ENCODE results near the gene NUS1. TPM values are rescaled to one million over a fixed set of nuclear protein-coding genes. Genes with fewer than 3 reads are reported as not detected.
"Not testable (repeated sequence)": the region's sequence is repeated elsewhere in the genome, so short reads cannot be mapped to it uniquely, and the experiment has no call there.

Gene NUS1
- total RNA-seq, 4 donors from 2014 or later, result 35.5 to 44.0 (median 41.4) TPM

DNA sequence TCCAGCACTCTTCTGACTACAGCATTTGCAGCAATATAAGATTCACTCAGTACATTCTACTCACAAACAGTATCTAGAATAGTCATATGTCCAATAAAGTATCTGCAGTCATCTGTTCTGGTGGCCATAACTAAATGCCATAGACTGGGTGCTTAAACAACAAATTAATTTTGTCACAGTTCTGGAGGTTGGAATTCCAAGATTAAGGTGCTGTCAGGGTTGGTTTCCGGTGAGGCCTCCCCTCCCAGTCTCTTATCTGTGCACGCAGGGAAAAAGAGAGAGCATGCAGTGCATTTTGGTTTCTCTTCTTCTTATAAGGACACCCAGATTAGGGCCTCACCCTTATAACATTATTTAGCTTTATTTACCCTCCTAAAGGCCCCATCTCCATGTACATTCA is 21.3 kb upstream of the NUS1 start:
- intact Hi-C loops (cut with DNase I), result no loop called here

GRCh38 chr6:117655380-117655779 is 19.9 kb upstream of the NUS1 start:
- H3K9me3 ChIP-seq, result no peaks in the 10 kb centered on the region
- TF ChIP-seq, protein P1, sequence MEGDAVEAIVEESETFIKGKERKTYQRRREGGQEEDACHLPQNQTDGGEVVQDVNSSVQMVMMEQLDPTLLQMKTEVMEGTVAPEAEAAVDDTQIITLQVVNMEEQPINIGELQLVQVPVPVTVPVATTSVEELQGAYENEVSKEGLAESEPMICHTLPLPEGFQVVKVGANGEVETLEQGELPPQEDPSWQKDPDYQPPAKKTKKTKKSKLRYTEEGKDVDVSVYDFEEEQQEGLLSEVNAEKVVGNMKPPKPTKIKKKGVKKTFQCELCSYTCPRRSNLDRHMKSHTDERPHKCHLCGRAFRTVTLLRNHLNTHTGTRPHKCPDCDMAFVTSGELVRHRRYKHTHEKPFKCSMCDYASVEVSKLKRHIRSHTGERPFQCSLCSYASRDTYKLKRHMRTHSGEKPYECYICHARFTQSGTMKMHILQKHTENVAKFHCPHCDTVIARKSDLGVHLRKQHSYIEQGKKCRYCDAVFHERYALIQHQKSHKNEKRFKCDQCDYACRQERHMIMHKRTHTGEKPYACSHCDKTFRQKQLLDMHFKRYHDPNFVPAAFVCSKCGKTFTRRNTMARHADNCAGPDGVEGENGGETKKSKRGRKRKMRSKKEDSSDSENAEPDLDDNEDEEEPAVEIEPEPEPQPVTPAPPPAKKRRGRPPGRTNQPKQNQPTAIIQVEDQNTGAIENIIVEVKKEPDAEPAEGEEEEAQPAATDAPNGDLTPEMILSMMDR (IDR thresholded peaks at IDR 0.05), result no peak
- TF ChIP-seq POLR2A (IDR thresholded peaks at IDR 0.05), result no peak
- no peaks in the 10 kb centered on the region for H3K36me3 ChIP-seq
- H3K27ac ChIP-seq, result no peak overlapping the region
- WGBS, 2 donors, result 83 to 85% methylated on average over 2 of the region's 2 CpGs
- no peaks in the 10 kb centered on the region for H3K4me1 ChIP-seq
- no peaks in the 10 kb centered on the region for H3K27me3 ChIP-seq
- DNase-seq, result no peak
- intact Hi-C loops (cut with DNase I), result no loop called here
- no peak overlapping the region for H3K4me3 ChIP-seq (replicated peaks in 1 of 3)

More for the DNA sequence above, 21.3 kb upstream of the NUS1 start:
- Histone ChIP-seq H3K4me1 (no peaks in the 10 kb centered on the region), H3K27ac (no peak overlapping the region), H3K27me3 (no peaks in the 10 kb centered on the region), H3K4me3 (replicated peaks in 1 of 3) (no peak overlapping the region), H3K36me3 (no peaks in the 10 kb centered on the region), H3K9me3 (no peaks in the 10 kb centered on the region)
- no peak for TF ChIP-seq POLR2A (IDR thresholded peaks at IDR 0.05)
- TF ChIP-seq, protein P1 (IDR thresholded peaks at IDR 0.05), result no peak
- no peak for DNase-seq
- 91 to 95% methylated on average over 2 of the region's 2 CpGs for WGBS, 2 donors

- Histone ChIP-seq H3K27me3 (no peaks in the 10 kb centered on the region), H3K36me3 (no peaks in the 10 kb centered on the region), H3K27ac (no peak overlapping the region), H3K9me3 (no peaks in the 10 kb centered on the region), H3K4me3 (replicated peaks in 1 of 3) (no peak overlapping the region), H3K4me1 (no peaks in the 10 kb centered on the region)
- DNase-seq, result no peak
- 59 to 80% methylated on average over 1 of the region's 1 CpG for WGBS, 2 donors
- TF ChIP-seq POLR2A (IDR thresholded peaks at IDR 0.05), result no peak
- intact Hi-C loops (cut with DNase I), result no loop called here
These were observed 8.4 kb upstream of the NUS1 start for GRCh38 chr6:117666881-117667280.

DNA sequence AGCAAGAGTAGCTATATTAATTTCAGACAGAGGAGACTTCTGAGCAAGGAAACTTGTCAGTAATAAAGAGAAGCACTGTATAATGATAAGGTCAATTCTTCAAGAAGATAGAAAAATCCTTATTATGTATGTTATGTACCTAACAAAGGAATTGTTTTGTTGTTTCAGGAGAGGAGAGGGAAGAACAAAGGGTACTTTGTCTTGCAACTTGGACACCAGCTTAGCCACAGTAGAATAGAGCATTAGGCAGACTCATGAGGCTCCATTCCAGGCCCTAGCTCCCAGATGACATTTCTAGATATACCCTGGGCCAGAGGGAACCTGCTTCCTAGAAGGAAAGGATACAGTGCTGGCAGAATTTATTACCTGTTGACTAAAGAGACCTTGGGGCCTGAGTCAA is 6.5 kb upstream of the NUS1 start:
- TF ChIP-seq POLR2A (IDR thresholded peaks at IDR 0.05), result no peak
- TF ChIP-seq, protein P1 (IDR thresholded peaks at IDR 0.05), result no peak
- no peak overlapping the region for H3K27ac ChIP-seq
- no peaks in the 10 kb centered on the region for H3K36me3 ChIP-seq
- H3K27me3 ChIP-seq, result no peaks in the 10 kb centered on the region
- intact Hi-C loops (cut with DNase I), result no loop called here
- DNase-seq, result no peak
- no peaks in the 10 kb centered on the region for H3K9me3 ChIP-seq
- H3K4me1 ChIP-seq, result no peaks in the 10 kb centered on the region
- no peak overlapping the region for H3K4me3 ChIP-seq (replicated peaks in 1 of 3)

- no peak overlapping the region for H3K27ac ChIP-seq
- TF ChIP-seq, protein P1 (IDR thresholded peaks at IDR 0.05), result no peak
- TF ChIP-seq POLR2A (IDR thresholded peaks at IDR 0.05), result no peak
- peak overlapping the region in 2 of 3 donors; percentile 23 to 76 for H3K4me3 ChIP-seq (replicated peaks in 1 of 3)
- intact Hi-C loops (cut with DNase I), result no loop called here
- no peaks in the 10 kb centered on the region for H3K9me3 ChIP-seq
- no peak for DNase-seq
- H3K27me3 ChIP-seq, result no peaks in the 10 kb centered on the region
- peaks cover 15 to 16% of the 10 kb centered on the region in 2 donors for H3K4me1 ChIP-seq
- no peaks in the 10 kb centered on the region for H3K36me3 ChIP-seq
- 65 to 74% methylated on average over 10 of the region's 10 CpGs for WGBS, 2 donors
These were observed 766 bp upstream of the NUS1 start for GRCh38 chr6:117674503-117674902.

DNA sequence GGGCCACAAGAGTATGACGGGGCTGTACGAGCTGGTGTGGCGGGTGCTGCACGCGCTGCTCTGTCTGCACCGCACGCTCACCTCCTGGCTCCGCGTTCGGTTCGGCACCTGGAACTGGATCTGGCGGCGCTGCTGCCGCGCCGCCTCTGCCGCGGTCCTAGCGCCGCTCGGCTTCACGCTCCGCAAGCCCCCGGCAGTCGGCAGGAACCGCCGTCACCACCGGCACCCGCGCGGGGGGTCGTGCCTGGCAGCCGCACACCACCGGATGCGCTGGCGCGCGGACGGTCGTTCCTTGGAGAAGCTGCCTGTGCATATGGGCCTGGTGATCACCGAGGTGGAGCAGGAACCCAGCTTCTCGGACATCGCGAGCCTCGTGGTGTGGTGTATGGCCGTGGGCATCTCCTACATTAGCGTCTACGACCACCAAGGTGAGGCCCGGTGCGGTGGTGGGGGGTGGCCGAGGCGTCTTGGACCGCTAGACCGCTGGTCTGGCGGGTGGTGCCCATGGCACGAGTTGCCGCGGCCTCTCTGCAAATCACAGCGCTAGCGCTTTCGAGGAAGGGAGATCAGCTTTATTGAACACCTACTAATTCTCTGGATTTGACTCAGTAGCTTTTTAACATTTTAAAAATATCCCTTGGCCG is 511 bp downstream of the NUS1 start:
- peak in 1 of 2 donors; percentile 15 for DNase-seq
- intact Hi-C loops (cut with DNase I); H3K27me3 ChIP-seq; H3K9me3 ChIP-seq; H3K36me3 ChIP-seq: not testable (repeated sequence)
- H3K4me1 ChIP-seq, result peaks cover 17 to 20% of the 10 kb centered on the region in 2 donors
- WGBS, 2 donors, result 0% methylated on average over 8 to 10 of the region's 62 CpGs
- peak overlapping the region; percentile 23 to 80 (median 76) for H3K4me3 ChIP-seq (replicated peaks in 1 of 3)
- H3K27ac ChIP-seq, result peak overlapping the region in 2 of 3 donors; percentile 61 to 73
